Bronchial epithelial cell (primary cell): Measurements from ENCODE around the gene ARCN1. TPM values are rescaled to one million over a fixed set of nuclear protein-coding genes. Genes with fewer than 3 reads are reported as not detected.

Experiments used
- DNase-seq: peaks from one replicate; pipeline ENCODE4 v3.0.0-alpha.2; 2010; ENCODE audit warnings: low read depth
- FAIRE-seq: peaks from 2 replicates; lab custom pipeline; 2011; peaks lifted over from hg19 to GRCh38; lab: Jason Lieb, UNC
- H3K27me3 ChIP-seq: 2 replicates; pipeline ENCODE4 v1.5.1; 2011; ENCODE audit warnings: low read length; ENCODE audit not compliant: control insufficient read depth, insufficient read depth
- H3K36me3 ChIP-seq: 2 replicates; pipeline ENCODE4 v1.5.1; 2011; ENCODE audit warnings: low read length; ENCODE audit not compliant: control insufficient read depth, insufficient read depth
- H3K4me3 ChIP-seq: 2 replicates; pipeline ENCODE4 v1.5.1; 2011; ENCODE audit warnings: mild to moderate bottlenecking, low read depth, low read length, control low read depth
- CTCF ChIP-seq: IDR thresholded peaks from 2 replicates; pipeline ENCODE4 v1.5.1; 2011; ENCODE audit warnings: mild to moderate bottlenecking, moderate library complexity, low read length, control low read depth, inconsistent platforms; ENCODE audit not compliant: insufficient read depth, severe bottlenecking
- total RNA-seq: library from RNA; depleted of rRNA; stranded (reverse); fragments of >200 nt; gene quantifications from 2 replicates; pipeline ENCODE4 v1.2.1, GENCODE V29; 2014

ARCN1 gene
- total RNA-seq: 66.7 and 79.2 TPM in 2 replicates

- TF ChIP-seq CTCF: no peak
- Histone ChIP-seq H3K36me3 (peaks cover 2% of the 10 kb centered on the region), H3K4me3 (peak within 1 kb of the TSS; percentile 100), H3K27me3 (no peaks in the 10 kb centered on the region)
- peak; percentile 46 for DNase-seq
- FAIRE-seq: no peak
Observed at GRCh38 chr11:118572061-118572980, at the start of gene ARCN1. Gene ARCN1 (plus strand): TSS chr11:118572409. CDS start chr11:118572548, 139 bp downstream.

DNA sequence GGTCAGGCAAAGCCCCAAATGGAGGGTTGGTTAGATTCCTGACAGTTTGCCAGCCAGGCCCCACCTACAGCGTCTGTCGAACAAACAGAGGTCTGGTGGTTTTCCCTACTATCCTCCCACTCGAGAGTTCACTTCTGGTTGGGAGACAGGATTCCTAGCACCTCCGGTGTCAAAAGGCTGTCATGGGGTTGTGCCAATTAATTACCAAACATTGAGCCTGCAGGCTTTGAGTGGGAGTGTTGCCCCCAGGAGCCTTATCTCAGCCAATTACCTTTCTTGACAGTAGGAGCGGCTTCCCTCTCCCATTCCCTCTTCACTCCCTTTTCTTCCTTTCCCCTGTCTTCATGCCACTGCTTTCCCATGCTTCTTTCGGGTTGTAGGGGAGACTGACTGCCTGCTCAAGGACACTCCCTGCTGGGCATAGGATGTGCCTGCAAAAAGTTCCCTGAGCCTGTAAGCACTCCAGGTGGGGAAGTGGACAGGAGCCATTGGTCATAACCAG, 49.6 kb upstream of the ARCN1 start:
- Histone ChIP-seq H3K36me3 (peaks cover 13% of the 10 kb centered on the region), H3K4me3 (no peak overlapping the region), H3K27me3 (no peaks in the 10 kb centered on the region)
- FAIRE-seq: no peak
- peak; percentile 41 for TF ChIP-seq CTCF
- peak; percentile 45 for DNase-seq

- TF ChIP-seq CTCF: no peak
- no peak overlapping the region for H3K4me3 ChIP-seq
- DNase-seq (no peak), FAIRE-seq (no peak)
- H3K36me3 ChIP-seq: peaks cover 13% of the 10 kb centered on the region
- H3K27me3 ChIP-seq: no peaks in the 10 kb centered on the region
Observed at GRCh38 chr11:118524356-118524755, 47.9 kb upstream of the ARCN1 start.

GRCh38 chr11:118524757-118525470, 47.3 kb upstream of the ARCN1 start:
- Histone ChIP-seq H3K4me3 (no peak overlapping the region), H3K27me3 (no peaks in the 10 kb centered on the region), H3K36me3 (peaks cover 8% of the 10 kb centered on the region)
- DNase-seq (no peak), FAIRE-seq (no peak)
- TF ChIP-seq CTCF: no peak

DNA sequence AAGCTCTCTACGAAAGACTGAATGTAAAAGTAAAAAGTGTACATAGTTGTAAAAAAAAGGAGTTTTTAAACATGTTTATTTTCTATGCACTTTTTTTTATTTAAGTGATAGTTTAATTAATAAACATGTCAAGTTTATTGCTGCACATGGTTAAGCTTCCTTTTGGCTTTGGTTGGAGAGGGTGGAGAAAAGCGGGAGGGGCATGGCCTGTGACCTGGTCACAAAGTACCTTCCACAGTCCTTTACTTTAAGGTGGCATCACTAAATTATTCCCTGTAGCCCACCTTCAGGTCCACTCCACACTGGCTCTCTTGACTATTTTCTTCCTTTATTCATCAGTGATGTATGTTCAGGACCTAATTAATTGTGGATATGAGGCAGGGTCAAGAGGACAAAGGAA, 45.5 kb upstream of the ARCN1 start:
- DNase-seq: no peak
- Histone ChIP-seq H3K36me3 (peaks cover 4% of the 10 kb centered on the region), H3K27me3 (no peaks in the 10 kb centered on the region), H3K4me3 (no peak overlapping the region)
- TF ChIP-seq CTCF: no peak
- FAIRE-seq: no peak
